Measurements from ENCODE around the gene MMP15. TPM values are rescaled to one million over a fixed set of nuclear protein-coding genes. Genes with fewer than 3 reads are reported as not detected.

Gene MMP15
- total RNA-seq, 4 donors from 2014 or later: 11.4 to 32.9 (median 28.4) TPM

DNA sequence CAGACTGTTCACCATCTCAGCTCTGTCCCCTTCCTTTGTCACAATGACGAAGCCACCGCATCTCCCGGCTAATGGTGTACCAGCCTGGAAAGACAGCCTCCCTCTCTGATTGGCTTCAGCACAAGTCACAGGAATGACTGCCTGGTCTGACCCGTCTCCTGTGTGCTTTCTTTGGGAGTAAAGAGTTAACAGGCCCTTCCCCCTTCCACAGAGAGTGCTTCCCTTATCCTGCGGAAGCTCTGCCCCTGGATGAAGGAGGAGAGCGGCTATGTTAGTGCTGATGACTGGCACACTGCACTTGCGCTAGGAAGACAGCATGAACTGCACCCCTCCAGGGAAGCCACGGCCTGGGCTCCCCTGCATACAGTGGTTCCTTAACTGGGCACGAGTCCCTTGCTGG is 13.1 kb upstream of the MMP15 start:
- Histone ChIP-seq H3K4me3 (no peak overlapping the region), H3K36me3 (peaks cover 0 to 62% (median 0%) of the 10 kb centered on the region in 3 donors), H3K27me3 (no peaks in the 10 kb centered on the region), H3K27ac (no peak overlapping the region), H3K9me3 (no peaks in the 10 kb centered on the region), H3K4me1 (no peaks in the 10 kb centered on the region)
- WGBS, 2 donors: 68% methylated on average over 9 of the region's 9 CpGs
- no peak for TF ChIP-seq POLR2A (IDR thresholded peaks at IDR 0.05)
- TF ChIP-seq EP300 (IDR thresholded peaks at IDR 0.05): no peak
- TF ChIP-seq, protein P1, sequence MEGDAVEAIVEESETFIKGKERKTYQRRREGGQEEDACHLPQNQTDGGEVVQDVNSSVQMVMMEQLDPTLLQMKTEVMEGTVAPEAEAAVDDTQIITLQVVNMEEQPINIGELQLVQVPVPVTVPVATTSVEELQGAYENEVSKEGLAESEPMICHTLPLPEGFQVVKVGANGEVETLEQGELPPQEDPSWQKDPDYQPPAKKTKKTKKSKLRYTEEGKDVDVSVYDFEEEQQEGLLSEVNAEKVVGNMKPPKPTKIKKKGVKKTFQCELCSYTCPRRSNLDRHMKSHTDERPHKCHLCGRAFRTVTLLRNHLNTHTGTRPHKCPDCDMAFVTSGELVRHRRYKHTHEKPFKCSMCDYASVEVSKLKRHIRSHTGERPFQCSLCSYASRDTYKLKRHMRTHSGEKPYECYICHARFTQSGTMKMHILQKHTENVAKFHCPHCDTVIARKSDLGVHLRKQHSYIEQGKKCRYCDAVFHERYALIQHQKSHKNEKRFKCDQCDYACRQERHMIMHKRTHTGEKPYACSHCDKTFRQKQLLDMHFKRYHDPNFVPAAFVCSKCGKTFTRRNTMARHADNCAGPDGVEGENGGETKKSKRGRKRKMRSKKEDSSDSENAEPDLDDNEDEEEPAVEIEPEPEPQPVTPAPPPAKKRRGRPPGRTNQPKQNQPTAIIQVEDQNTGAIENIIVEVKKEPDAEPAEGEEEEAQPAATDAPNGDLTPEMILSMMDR (IDR thresholded peaks at IDR 0.05): no peak
- no peak for DNase-seq (ENCODE audit: low spot score in 2 of 2)

DNA sequence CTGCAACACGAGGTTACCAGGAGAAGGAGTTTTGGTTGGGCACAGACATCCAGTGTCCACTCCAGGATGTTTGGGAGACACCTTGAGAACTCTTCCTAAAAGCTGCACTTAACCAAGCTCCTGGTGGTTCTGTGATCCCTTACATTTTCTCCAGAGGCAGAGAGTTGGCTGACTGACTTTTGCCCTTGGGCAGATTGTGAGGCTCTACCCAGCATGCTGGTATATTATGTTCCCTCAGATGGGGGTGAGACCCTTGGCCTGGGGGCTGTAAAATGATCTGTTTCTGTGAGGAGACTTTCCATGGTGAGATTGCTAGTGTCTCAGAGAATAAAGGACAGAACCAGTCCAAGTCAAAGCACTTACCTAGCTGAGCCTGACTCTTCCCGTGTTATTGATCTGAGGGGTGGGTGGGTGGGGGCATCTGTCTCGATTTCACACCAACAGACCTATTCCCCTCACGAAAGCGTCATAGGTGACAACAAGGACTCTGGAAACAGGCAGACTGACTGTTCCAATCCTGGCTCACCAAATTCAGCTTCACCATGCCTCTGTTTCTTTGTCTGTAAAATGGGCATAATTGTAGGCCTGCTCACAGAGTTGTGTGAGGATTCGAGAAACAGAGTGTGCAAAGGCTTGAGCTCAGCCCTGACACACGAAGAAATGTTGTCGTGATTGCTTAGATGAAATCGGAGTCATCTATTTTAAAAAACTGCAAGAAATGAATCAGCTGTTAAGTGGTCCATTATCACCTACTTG is 12.2 kb upstream of the MMP15 start:
- Histone ChIP-seq H3K4me1 (no peaks in the 10 kb centered on the region), H3K27ac (no peak overlapping the region), H3K36me3 (peaks cover 0 to 71% (median 0%) of the 10 kb centered on the region in 3 donors), H3K4me3 (no peak overlapping the region), H3K27me3 (no peaks in the 10 kb centered on the region), H3K9me3 (no peaks in the 10 kb centered on the region)
- no peak for DNase-seq (ENCODE audit: low spot score in 2 of 2)
- WGBS, 2 donors: 85 to 90% methylated on average over 9 of the region's 9 CpGs
- TF ChIP-seq, protein P1 (IDR thresholded peaks at IDR 0.05): no peak
- TF ChIP-seq EP300 (IDR thresholded peaks at IDR 0.05): no peak
- TF ChIP-seq POLR2A (IDR thresholded peaks at IDR 0.05): no peak

DNA sequence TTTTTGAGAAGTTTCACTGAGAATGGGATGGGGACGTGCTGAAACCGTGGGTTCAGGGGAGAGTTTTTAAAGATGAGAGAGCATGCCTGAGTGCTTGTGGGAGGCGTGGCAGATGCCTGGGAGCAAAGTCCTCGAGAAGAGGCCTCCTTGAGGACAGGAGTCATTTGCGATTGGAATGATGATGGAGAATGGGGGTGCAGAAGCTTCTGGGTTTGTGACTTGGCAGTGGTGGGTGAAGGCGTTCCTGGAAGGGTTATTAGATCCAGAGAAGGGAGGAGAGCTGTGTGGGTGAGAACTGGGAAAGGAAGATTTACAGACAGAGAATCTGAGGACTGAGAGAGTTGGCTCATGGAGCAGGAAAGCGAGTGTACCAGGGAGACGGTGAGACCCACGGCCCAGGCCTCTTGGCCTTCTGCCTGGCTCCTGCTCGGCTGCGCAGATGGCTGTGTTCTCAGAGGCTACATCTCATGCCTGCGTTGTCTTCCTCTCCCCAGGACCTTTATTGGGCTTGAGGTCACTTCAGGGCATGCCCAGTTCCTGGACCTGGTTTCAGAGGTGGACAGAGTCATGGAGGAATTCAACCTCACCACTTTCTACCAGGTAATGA is 8.6 kb upstream of the MMP15 start:
- WGBS, 2 donors: 58 to 62% methylated on average over 12 of the region's 12 CpGs
- H3K9me3 ChIP-seq: no peaks in the 10 kb centered on the region
- peaks cover 0 to 14% (median 0%) of the 10 kb centered on the region in 4 donors for H3K4me1 ChIP-seq
- no peaks in the 10 kb centered on the region for H3K27me3 ChIP-seq
- H3K4me3 ChIP-seq: no peak overlapping the region
- TF ChIP-seq EP300 (IDR thresholded peaks at IDR 0.05) (no peak), POLR2A (IDR thresholded peaks at IDR 0.05) (no peak)
- TF ChIP-seq, protein P1 (IDR thresholded peaks at IDR 0.05): no peak
- peaks cover 0 to 65% (median 0%) of the 10 kb centered on the region in 3 donors for H3K36me3 ChIP-seq
- DNase-seq (ENCODE audit: low spot score in 2 of 2): no peak
- no peak overlapping the region for H3K27ac ChIP-seq

DNA sequence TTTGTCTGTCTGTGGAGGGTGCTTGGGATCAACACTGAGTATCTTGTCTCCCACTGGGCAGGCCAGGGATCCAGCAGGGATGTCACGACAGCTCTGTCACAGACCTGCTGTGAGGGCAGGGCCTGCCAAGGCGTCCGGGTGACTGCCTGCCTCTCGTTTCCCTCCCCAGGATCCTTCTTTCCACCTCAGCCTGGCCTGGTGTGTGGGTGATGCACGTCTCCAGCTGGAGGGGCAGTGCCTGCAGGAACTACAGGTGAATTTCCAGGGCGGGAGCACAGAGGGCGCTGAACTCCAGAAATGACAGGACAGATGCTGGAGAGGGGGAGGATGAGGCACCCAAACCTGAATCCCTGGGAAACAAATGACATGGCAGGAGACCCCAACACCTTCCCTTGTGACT is 6.8 kb upstream of the MMP15 start:
- TF ChIP-seq, protein P1 (IDR thresholded peaks at IDR 0.05): no peak
- TF ChIP-seq POLR2A (IDR thresholded peaks at IDR 0.05) (no peak), EP300 (IDR thresholded peaks at IDR 0.05) (no peak)
- Histone ChIP-seq H3K4me3 (no peak overlapping the region), H3K9me3 (no peaks in the 10 kb centered on the region), H3K4me1 (peaks cover 0 to 32% (median 15%) of the 10 kb centered on the region in 4 donors), H3K27ac (no peak overlapping the region), H3K36me3 (peaks cover 0 to 47% (median 0%) of the 10 kb centered on the region in 3 donors), H3K27me3 (no peaks in the 10 kb centered on the region)
- DNase-seq (ENCODE audit: low spot score in 2 of 2): no peak
- 83 to 86% methylated on average over 2 to 7 of the region's 7 CpGs for WGBS, 2 donors

DNA sequence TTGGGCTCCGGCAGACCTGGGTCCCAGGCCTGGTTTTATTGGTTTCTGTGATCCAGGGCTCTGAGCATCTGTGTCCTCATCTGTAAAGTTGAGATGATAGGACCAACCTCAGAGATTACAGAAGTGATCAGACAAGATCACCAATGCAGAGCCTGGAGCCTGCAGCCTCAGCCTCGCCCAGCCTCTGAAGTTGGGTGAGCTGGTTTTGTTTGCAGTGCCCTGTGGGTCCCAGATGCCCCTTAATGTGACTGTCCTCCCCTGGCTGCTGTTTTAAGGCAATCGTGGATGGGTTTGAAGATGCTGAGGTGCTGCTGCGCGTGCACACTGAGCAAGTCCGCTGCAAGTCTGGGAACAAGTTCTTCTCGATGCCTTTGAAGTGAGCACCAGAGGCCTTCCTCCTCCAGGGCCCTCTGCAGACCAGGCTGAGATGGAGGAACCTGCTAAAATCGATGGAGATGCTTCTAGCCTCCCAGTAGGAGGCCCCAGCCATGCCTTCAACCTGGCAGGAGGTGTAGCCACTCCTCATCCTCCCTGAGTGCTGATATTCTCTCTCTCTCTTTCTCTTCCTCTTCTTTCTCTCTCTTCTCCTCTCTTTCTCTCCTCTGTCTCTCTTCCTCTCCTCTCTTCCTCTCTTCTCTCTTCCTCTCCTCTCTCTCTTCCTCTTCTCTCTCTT is 5.6 kb upstream of the MMP15 start:
- H3K4me1 ChIP-seq: peaks cover 0 to 44% (median 20%) of the 10 kb centered on the region in 4 donors
- H3K27ac ChIP-seq: no peak overlapping the region
- H3K27me3 ChIP-seq: no peaks in the 10 kb centered on the region
- no peak for DNase-seq (ENCODE audit: low spot score in 2 of 2)
- no peak overlapping the region for H3K4me3 ChIP-seq
- TF ChIP-seq, protein P1 (IDR thresholded peaks at IDR 0.05): no peak
- TF ChIP-seq POLR2A (IDR thresholded peaks at IDR 0.05) (no peak), EP300 (IDR thresholded peaks at IDR 0.05) (no peak)
- 81 to 86% methylated on average over 8 of the region's 8 CpGs for WGBS, 2 donors
- peaks cover 0 to 40% (median 0%) of the 10 kb centered on the region in 3 donors for H3K36me3 ChIP-seq
- H3K9me3 ChIP-seq: no peaks in the 10 kb centered on the region
